Upper lobe of left lung (tissue), 6 donors: ENCODE measurements around the gene ADAP1. TPM values are rescaled to one million over a fixed set of nuclear protein-coding genes. Genes with fewer than 3 reads are reported as not detected.
A peak's percentile ranks its signal among the peaks of the same experiment; 100 is the strongest.

Experiments
- ATAC-seq, 2 donors: fragments of 200-7000 bp; cut with Tn5 transposase; one replicate each; pipeline ENCODE4 v1.9.1; 2022; ENCODE audit warnings: mild to moderate bottlenecking in 2 of 2, moderate library complexity in 2 of 2; ENCODE audit not compliant: low FRiP score in 2 of 2
- DNase-seq, 2 donors: peaks; one replicate each; pipeline ENCODE4 v3.0.0-alpha.2; 2019 to 2020
- H3K27ac ChIP-seq, 4 donors: fragments of 200-600 bp; sonication (generic); one replicate each; pipeline ENCODE4 v1.5.1; 2016 to 2019
- H3K27me3 ChIP-seq, 4 donors: fragments of 200-600 bp; sonication (generic); one replicate each; pipeline ENCODE4 v1.5.1; 2017 to 2019
- H3K36me3 ChIP-seq, 4 donors: fragments of 200-600 bp; sonication (generic); one replicate each; pipeline ENCODE4 v1.5.1; 2016 to 2019
- H3K4me1 ChIP-seq, 4 donors: fragments of 200-600 bp; sonication (generic); one replicate each; pipeline ENCODE4 v1.5.1; 2018 to 2019
- H3K4me3 ChIP-seq, 4 donors: fragments of 200-600 bp; sonication (generic); one replicate each; pipeline ENCODE4 v1.5.1; 2017 to 2019; ENCODE audit warnings: mild to moderate bottlenecking in 2 of 4, moderate library complexity in 1 of 4
- H3K9me3 ChIP-seq, 4 donors: fragments of 200-600 bp; sonication (generic); one replicate each; pipeline ENCODE4 v1.5.1; 2018 to 2019
- EP300 ChIP-seq, 4 donors: sonication (generic); formaldehyde crosslinking; IDR thresholded peaks; one replicate each; pipeline ENCODE4 v1.5.1; 2017; ENCODE audit warnings: antibody characterized with exemption in 4 of 4, control low read depth in 2 of 4
- POLR2A ChIP-seq, 4 donors: fragments of 450-650 bp; IDR thresholded peaks; one replicate each; pipeline ENCODE4 v1.5.1; 2016 to 2017; ENCODE audit warnings: antibody characterized with exemption in 4 of 4, mild to moderate bottlenecking in 2 of 4
- POLR2AphosphoS5 ChIP-seq, 2 donors: sonication (generic); formaldehyde crosslinking; IDR thresholded peaks; one replicate each; pipeline ENCODE4 v1.5.1; 2017; ENCODE audit warnings: antibody characterized with exemption in 2 of 2
- WGBS, 2 donors: methylation state at CpG; one replicate each; pipeline ENCODE4 v1.1.5; 2017 to 2018; 5-methylcytosine and 5-hydroxymethylcytosine counted together
- total RNA-seq, 6 donors: library from RNA; depleted of rRNA in 4 of 6; stranded (reverse); fragments of >200 nt in 4 of 6; gene quantifications; one replicate each; pipeline versions ENCODE4 v1.1.0 to v1.2.1, GENCODE V29; 2016 to 2021
- TF ChIP-seq, protein P1 (sequence below), 6 experiments: fragments of 450-650 bp in 4 of 6; fragments of 200-600 bp in 2 of 6; sonication (generic) in 2 of 6; IDR thresholded peaks; one replicate each; pipeline ENCODE4 v1.5.1; 2016 to 2019; ENCODE audit warnings: antibody characterized with exemption in 6 of 6
- donor health status: DM: no; HTN: no; CAD: no; lungs with moderate emphysema.
- donor health status: DM: no; HTN: yes; CAD: no; lungs with severe emphysema.

The ADAP1 gene
- total RNA-seq, 6 donors from 2014 or later, result 31.0 to 109 (median 37.5) TPM

GRCh38 chr7:952548-953441 lies 1.7 kb downstream of the ADAP1 start:
- ATAC-seq (no peak), DNase-seq (peak in 1 of 2 donors; percentile 54)
- Histone ChIP-seq H3K4me3 (peak overlapping the region in 3 of 4 donors; percentile 65 to 72 (median 68)), H3K27ac (peak overlapping the region in 1 of 4 donors; percentile 86), H3K27me3 (peaks cover 0 to 2% (median 0%) of the 10 kb centered on the region in 4 donors), H3K36me3 (no peaks in the 10 kb centered on the region), H3K9me3 (no peaks in the 10 kb centered on the region), H3K4me1 (peaks cover 13 to 42% (median 20%) of the 10 kb centered on the region in 4 donors)
- WGBS, 2 donors, result 67 to 82% methylated on average over 8 to 19 of the region's 20 CpGs
- TF ChIP-seq POLR2A (IDR thresholded peaks at IDR 0.05), result no peak
- TF ChIP-seq, protein P1, sequence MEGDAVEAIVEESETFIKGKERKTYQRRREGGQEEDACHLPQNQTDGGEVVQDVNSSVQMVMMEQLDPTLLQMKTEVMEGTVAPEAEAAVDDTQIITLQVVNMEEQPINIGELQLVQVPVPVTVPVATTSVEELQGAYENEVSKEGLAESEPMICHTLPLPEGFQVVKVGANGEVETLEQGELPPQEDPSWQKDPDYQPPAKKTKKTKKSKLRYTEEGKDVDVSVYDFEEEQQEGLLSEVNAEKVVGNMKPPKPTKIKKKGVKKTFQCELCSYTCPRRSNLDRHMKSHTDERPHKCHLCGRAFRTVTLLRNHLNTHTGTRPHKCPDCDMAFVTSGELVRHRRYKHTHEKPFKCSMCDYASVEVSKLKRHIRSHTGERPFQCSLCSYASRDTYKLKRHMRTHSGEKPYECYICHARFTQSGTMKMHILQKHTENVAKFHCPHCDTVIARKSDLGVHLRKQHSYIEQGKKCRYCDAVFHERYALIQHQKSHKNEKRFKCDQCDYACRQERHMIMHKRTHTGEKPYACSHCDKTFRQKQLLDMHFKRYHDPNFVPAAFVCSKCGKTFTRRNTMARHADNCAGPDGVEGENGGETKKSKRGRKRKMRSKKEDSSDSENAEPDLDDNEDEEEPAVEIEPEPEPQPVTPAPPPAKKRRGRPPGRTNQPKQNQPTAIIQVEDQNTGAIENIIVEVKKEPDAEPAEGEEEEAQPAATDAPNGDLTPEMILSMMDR (IDR thresholded peaks at IDR 0.05), result no peak
- no peak for TF ChIP-seq EP300 (IDR thresholded peaks at IDR 0.05)
- TF ChIP-seq POLR2AphosphoS5 (IDR thresholded peaks at IDR 0.05), result no peak

DNA sequence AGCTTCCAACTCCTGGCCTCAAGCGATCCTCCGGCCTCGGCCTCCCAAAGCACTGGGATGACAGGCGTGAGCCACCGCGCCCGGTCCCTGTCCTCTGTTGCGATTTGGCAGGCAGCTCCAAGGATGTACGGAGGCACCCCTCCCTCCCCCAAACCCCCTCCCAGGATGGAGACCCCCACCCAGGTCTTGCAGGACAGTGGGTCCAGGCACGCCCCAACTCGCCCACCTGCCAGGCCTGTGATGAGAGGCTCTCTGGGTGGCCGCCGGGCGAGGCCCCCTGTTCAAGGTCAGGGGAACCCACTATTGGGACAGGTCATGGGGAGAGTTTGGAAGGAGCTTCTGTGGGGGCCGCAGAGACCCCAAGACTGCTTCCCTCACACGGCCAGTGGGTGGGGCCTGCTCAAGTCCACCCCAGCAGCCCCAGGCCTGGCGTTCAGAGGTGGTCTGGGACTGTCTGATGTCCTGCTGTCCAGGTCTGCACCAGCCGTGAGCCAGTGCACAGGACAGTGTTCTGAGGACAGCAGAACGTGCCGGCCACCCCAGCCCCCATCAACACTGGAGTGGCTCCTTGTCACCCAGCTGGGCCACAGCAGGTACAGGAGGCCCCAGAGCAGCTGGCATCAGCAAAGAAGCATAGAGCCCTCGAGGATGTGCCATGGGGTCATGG lies 2.5 kb downstream of the ADAP1 start:
- peak in 1 of 2 donors; percentile 80 for DNase-seq
- 95 to 100% methylated on average over 1 to 20 of the region's 21 CpGs for WGBS, 2 donors
- TF ChIP-seq, protein P1 (IDR thresholded peaks at IDR 0.05), result no peak
- no peak for TF ChIP-seq EP300 (IDR thresholded peaks at IDR 0.05)
- TF ChIP-seq POLR2A (IDR thresholded peaks at IDR 0.05), result no peak
- no peak for TF ChIP-seq POLR2AphosphoS5 (IDR thresholded peaks at IDR 0.05)
- Histone ChIP-seq H3K27ac (no peak overlapping the region), H3K4me3 (no peak overlapping the region), H3K27me3 (peaks cover 0 to 2% (median 0%) of the 10 kb centered on the region in 4 donors), H3K4me1 (peaks cover 9 to 38% (median 18%) of the 10 kb centered on the region in 4 donors), H3K9me3 (no peaks in the 10 kb centered on the region), H3K36me3 (no peaks in the 10 kb centered on the region)
- no peak for ATAC-seq

DNA sequence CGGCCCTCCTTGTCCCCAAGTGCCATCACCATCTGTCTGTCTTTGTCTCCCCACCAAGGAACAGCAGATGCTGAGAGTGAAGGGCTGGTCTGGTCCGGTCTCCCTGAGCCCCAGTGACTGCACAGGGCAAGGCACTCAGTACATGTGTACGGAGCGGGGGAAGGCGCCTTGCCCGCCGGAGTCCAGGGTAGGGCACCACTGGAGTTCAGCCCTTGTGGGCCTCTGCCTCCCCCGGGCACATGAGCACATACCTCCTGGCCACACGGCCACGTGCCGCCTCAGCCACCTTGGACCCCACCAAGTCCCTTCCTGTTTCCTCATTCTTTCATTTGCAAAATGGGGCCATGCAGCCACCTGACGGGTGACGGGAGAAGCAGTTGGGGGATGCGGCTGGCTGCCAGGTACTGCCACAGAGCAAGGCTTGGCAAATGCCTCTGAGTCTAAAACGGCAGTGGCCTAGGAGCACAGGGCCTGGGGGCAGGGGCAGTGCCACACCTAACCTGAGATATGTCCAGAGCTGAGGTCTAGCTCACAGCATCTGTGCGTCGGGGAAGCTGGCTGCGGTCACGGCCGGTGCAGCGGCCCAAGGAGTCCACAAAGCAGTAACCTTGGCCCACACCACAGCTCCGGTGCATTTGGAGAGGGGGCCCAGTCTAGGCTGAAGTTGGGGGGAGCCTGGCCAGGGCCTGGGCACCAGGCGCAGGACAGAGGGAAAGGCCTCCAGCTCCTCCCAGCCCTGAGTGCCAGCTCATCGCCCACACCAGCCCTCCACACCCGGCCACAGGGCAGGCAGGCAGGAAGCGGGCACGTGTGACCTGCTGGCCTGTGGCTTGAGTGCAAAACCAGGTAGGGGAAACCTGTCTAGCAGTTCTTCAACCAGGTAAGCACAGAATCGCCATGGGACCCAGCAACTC lies 5.2 kb downstream of the ADAP1 start:
- TF ChIP-seq, protein P1 (IDR thresholded peaks at IDR 0.05), result no peak
- TF ChIP-seq POLR2AphosphoS5 (IDR thresholded peaks at IDR 0.05), result no peak
- no peak for TF ChIP-seq EP300 (IDR thresholded peaks at IDR 0.05)
- no peak for TF ChIP-seq POLR2A (IDR thresholded peaks at IDR 0.05)
- Histone ChIP-seq H3K4me1 (peaks cover 9 to 41% (median 15%) of the 10 kb centered on the region in 4 donors), H3K27me3 (no peaks in the 10 kb centered on the region), H3K4me3 (no peak overlapping the region), H3K9me3 (no peaks in the 10 kb centered on the region), H3K27ac (no peak overlapping the region), H3K36me3 (no peaks in the 10 kb centered on the region)
- DNase-seq (peak in 1 of 2 donors; percentile 75), ATAC-seq (no peak)
- WGBS, 2 donors, result 85 to 86% methylated on average over 19 to 26 of the region's 28 CpGs

GRCh38 chr7:947391-948210 lies 6.9 kb downstream of the ADAP1 start:
- peak in 1 of 2 donors; percentile 71 for DNase-seq
- Histone ChIP-seq H3K36me3 (no peaks in the 10 kb centered on the region), H3K9me3 (no peaks in the 10 kb centered on the region), H3K27ac (no peak overlapping the region), H3K27me3 (no peaks in the 10 kb centered on the region), H3K4me3 (no peak overlapping the region), H3K4me1 (peaks cover 0 to 24% (median 3%) of the 10 kb centered on the region in 4 donors)
- ATAC-seq, result no peak
- 90 to 93% methylated on average over 37 of the region's 37 CpGs for WGBS, 2 donors
- TF ChIP-seq POLR2A (IDR thresholded peaks at IDR 0.05) (no peak), POLR2AphosphoS5 (IDR thresholded peaks at IDR 0.05) (no peak), EP300 (IDR thresholded peaks at IDR 0.05) (no peak)
- TF ChIP-seq, protein P1 (IDR thresholded peaks at IDR 0.05), result no peak
